Measurements from ENCODE around the gene SMS. TPM values are rescaled to one million over a fixed set of nuclear protein-coding genes. Genes with fewer than 3 reads are reported as not detected.

Gene SMS
- total RNA-seq, 3 donors from 2014 or later: 43.6 to 64.7 (median 44.5) TPM

DNA sequence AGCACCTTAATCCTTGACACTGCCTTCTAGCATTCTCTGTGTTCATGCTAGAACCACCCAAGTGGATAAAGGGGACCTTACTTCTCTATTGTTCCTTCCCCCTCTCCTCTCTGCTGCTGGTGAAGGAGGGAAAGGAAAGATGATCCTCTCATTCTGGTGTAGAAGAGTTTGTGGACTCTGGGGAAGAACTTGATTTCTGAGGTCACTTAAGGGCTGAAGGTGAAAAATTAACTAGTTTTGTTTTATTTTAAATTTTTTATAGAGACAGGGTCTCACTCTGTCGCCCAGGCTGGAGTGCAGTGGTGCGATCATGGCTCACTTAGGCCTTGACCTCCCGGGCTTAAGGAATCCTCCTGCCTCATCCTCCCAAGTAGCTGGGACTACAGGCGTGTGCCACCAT, 29.8 kb downstream of the SMS start:
- no peak overlapping the region for H3K27ac ChIP-seq
- no peaks in the 10 kb centered on the region for H3K9me3 ChIP-seq
- no peak overlapping the region for H3K4me3 ChIP-seq
- H3K27me3 ChIP-seq: peaks cover 0 to 26% of the 10 kb centered on the region in 2 donors
- DNase-seq (ENCODE audit: low spot score in 2 of 2): no peak
- H3K36me3 ChIP-seq: no peaks in the 10 kb centered on the region
- TF ChIP-seq POLR2A (IDR thresholded peaks at IDR 0.05): no peak
- TF ChIP-seq POLR2AphosphoS5 (IDR thresholded peaks at IDR 0.05): no peak
- TF ChIP-seq CTCF (IDR thresholded peaks at IDR 0.05): no peak
- H3K4me1 ChIP-seq: no peaks in the 10 kb centered on the region
- intact Hi-C loops (cut with DNase I; ENCODE audit: low total_unique reads): no loop called here

- H3K27me3 ChIP-seq: peaks cover 0 to 35% of the 10 kb centered on the region in 2 donors
- intact Hi-C loops (cut with DNase I; ENCODE audit: low total_unique reads): no loop called here
- TF ChIP-seq CTCF (IDR thresholded peaks at IDR 0.05) (no peak), POLR2A (IDR thresholded peaks at IDR 0.05) (no peak), POLR2AphosphoS5 (IDR thresholded peaks at IDR 0.05) (no peak)
- no peak overlapping the region for H3K4me3 ChIP-seq
- H3K4me1 ChIP-seq: no peaks in the 10 kb centered on the region
- H3K9me3 ChIP-seq: no peaks in the 10 kb centered on the region
- H3K36me3 ChIP-seq: no peaks in the 10 kb centered on the region
- DNase-seq (ENCODE audit: low spot score in 2 of 2): no peak
- peak overlapping the region in 1 of 2 donors; percentile 0 for H3K27ac ChIP-seq
Observed at GRCh38 chrX:21972046-21972445, 31.5 kb downstream of the SMS start.

DNA sequence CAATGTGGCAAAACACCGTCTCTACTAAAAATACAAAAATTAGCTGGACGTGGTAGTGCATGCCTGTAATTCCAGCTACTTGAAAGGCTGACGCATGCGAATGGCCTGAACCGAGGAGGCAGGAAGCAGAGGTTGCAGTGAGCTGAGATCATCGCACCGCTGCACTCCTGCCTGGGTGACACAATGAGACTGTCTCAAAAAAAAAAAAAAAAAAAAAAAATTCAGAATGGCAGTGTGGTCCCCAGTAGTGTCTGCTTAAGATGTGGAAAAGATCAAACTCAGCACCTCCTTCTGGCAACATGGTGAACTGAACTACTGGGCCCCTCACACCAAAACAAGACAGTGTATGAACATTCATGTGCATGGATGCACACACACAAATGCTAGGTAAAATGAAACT, 32.2 kb downstream of the SMS start:
- no peak for DNase-seq (ENCODE audit: low spot score in 2 of 2)
- H3K27ac ChIP-seq: peak overlapping the region; percentile 54 to 73

DNA sequence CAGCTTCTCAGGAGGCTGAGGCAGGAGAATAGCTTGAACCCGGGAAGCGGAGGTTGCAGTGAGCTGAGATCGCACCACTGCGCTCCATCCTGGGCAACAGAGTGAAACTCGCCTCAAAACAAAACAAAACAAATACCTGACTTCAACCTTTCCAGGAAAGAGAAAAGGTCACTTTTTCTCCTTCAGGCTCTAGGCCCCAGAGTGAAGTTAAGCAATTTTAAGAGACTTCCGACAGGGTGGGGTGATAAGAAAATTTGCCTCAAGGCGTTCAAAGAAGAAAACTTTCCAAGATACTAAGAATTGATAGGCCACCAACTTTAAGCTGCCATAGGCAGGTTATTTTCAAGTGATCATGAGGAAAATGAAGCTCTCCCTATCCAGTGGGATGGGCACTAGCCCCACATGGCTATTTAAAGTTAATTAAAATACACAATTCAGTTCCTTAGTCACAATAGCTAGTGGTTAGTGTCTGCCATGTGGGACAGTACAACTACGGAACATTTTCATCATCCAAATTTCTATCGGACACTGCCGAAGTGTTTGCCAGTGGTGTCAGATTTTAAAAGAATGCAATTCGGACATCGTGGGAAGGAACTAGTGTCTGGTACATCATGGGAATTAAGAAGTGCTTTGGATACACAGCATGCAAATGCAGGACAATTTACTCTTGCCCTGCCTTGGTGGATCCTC, 33.0 kb downstream of the SMS start:
- H3K4me1 ChIP-seq: no peaks in the 10 kb centered on the region
- H3K27me3 ChIP-seq: peaks cover 0 to 37% of the 10 kb centered on the region in 2 donors
- H3K27ac ChIP-seq: peak overlapping the region; percentile 54 to 73
- H3K4me3 ChIP-seq: peak overlapping the region in 1 of 3 donors; percentile 16
- H3K9me3 ChIP-seq: no peaks in the 10 kb centered on the region
- no peak for DNase-seq (ENCODE audit: low spot score in 2 of 2)
- TF ChIP-seq CTCF (IDR thresholded peaks at IDR 0.05) (no peak), POLR2A (IDR thresholded peaks at IDR 0.05) (no peak), POLR2AphosphoS5 (IDR thresholded peaks at IDR 0.05) (no peak)
- intact Hi-C loops (cut with DNase I; ENCODE audit: low total_unique reads): no loop called here
- no peaks in the 10 kb centered on the region for H3K36me3 ChIP-seq

More for the DNA sequence above, 32.2 kb downstream of the SMS start:
- peaks cover 0 to 38% of the 10 kb centered on the region in 2 donors for H3K27me3 ChIP-seq
- TF ChIP-seq CTCF (IDR thresholded peaks at IDR 0.05) (no peak), POLR2AphosphoS5 (IDR thresholded peaks at IDR 0.05) (no peak), POLR2A (IDR thresholded peaks at IDR 0.05) (no peak)
- no peaks in the 10 kb centered on the region for H3K36me3 ChIP-seq
- H3K4me1 ChIP-seq: no peaks in the 10 kb centered on the region
- intact Hi-C loops (cut with DNase I; ENCODE audit: low total_unique reads): no loop called here
- H3K9me3 ChIP-seq: no peaks in the 10 kb centered on the region
- no peak overlapping the region for H3K4me3 ChIP-seq

- peak overlapping the region; percentile 54 to 73 for H3K27ac ChIP-seq
- H3K36me3 ChIP-seq: no peaks in the 10 kb centered on the region
- H3K4me3 ChIP-seq: peak overlapping the region in 1 of 3 donors; percentile 16
- peaks cover 0 to 36% of the 10 kb centered on the region in 2 donors for H3K27me3 ChIP-seq
- no peaks in the 10 kb centered on the region for H3K9me3 ChIP-seq
- DNase-seq (ENCODE audit: low spot score in 2 of 2): no peak
- TF ChIP-seq CTCF (IDR thresholded peaks at IDR 0.05): no peak
- TF ChIP-seq POLR2A (IDR thresholded peaks at IDR 0.05): no peak
- TF ChIP-seq POLR2AphosphoS5 (IDR thresholded peaks at IDR 0.05): peak in 1 of 3 donors; percentile 26
- intact Hi-C loops (cut with DNase I; ENCODE audit: low total_unique reads): no loop called here
- H3K4me1 ChIP-seq: no peaks in the 10 kb centered on the region
Observed at GRCh38 chrX:21974011-21974385, 33.5 kb downstream of the SMS start.

All from breast epithelium (tissue), 4 donors.